Measurements from ENCODE around the gene ATP5ME. TPM values are rescaled to one million over a fixed set of nuclear protein-coding genes. Genes with fewer than 3 reads are reported as not detected.
A peak's percentile ranks its signal among the peaks of the same experiment; 100 is the strongest.

ATP5ME gene
- total RNA-seq, 2 experiments from 2014 or later = 109 to 126 TPM

- CTCF ChIA-PET = no interaction called here
- Mint-ChIP-seq H3K4me3 (peak overlapping the region; percentile 20), H3K36me3 (ENCODE audit: low read depth) (no peaks in the 10 kb centered on the region), H3K27ac (no peak overlapping the region), H3K4me1 (ENCODE audit: low read depth) (no peaks in the 10 kb centered on the region), H3K27me3 (no peaks in the 10 kb centered on the region), H3K9me3 (no peaks in the 10 kb centered on the region)
- no peaks in the 10 kb centered on the region for H3K27me3 ChIP-seq (ENCODE audit: control insufficient read depth in 1 of 2, insufficient read depth in 2 of 2, low read length in 2 of 2)
- intact Hi-C loops (cut with DNase I, micrococcal nuclease) = loop anchor here in 1 of 2 experiments (5.0 to 10.0 kb wide), 3 partner anchors 103 to 1325 kb away; partner anchors contain the start of genes IDUA and NELFA
- H3K36me3 ChIP-seq (ENCODE audit: insufficient read depth, low read length) = no peaks in the 10 kb centered on the region
- POLR2A ChIA-PET = no interaction called here
- TF ChIP-seq CTCF (IDR thresholded peaks at IDR 0.05) = no peak
- ATAC-seq (ENCODE audit: poor library complexity) (no peak), DNase-seq (peak in 1 of 14 experiments; percentile 21)
- H3K4me1 ChIP-seq (ENCODE audit: insufficient read depth, low read length) = peaks cover 40% of the 10 kb centered on the region
- no peak overlapping the region for H3K4me3 ChIP-seq (ENCODE audit: low read length)
- H3K9me3 ChIP-seq (ENCODE audit: control insufficient read depth in 1 of 2, insufficient read depth in 1 of 2, low read length in 2 of 2) = no peaks in the 10 kb centered on the region
- H3K27ac ChIP-seq (ENCODE audit: low read depth in 1 of 2, low read length in 2 of 2) = no peak overlapping the region
These were observed 5.6 kb upstream of the ATP5ME start for GRCh38 chr4:679629-680028.

- POLR2A ChIA-PET = no interaction called here
- no peak overlapping the region for H3K4me3 ChIP-seq (ENCODE audit: low read length)
- H3K27me3 ChIP-seq (ENCODE audit: control insufficient read depth in 1 of 2, insufficient read depth in 2 of 2, low read length in 2 of 2) = no peaks in the 10 kb centered on the region
- no peaks in the 10 kb centered on the region for H3K27me3 Mint-ChIP-seq
- CTCF ChIA-PET = no interaction called here
- no peaks in the 10 kb centered on the region for H3K36me3 ChIP-seq (ENCODE audit: insufficient read depth, low read length)
- H3K9me3 ChIP-seq (ENCODE audit: control insufficient read depth in 1 of 2, insufficient read depth in 1 of 2, low read length in 2 of 2) = no peaks in the 10 kb centered on the region
- H3K36me3 Mint-ChIP-seq (ENCODE audit: low read depth) = peaks cover 2% of the 10 kb centered on the region
- H3K4me1 Mint-ChIP-seq (ENCODE audit: low read depth) = peaks cover 3% of the 10 kb centered on the region
- DNase-seq (peak in 1 of 14 experiments; percentile 30), ATAC-seq (ENCODE audit: poor library complexity) (no peak)
- peaks cover 40% of the 10 kb centered on the region for H3K4me1 ChIP-seq (ENCODE audit: insufficient read depth, low read length)
- no peak overlapping the region for H3K4me3 Mint-ChIP-seq
- no peak overlapping the region for H3K27ac ChIP-seq (ENCODE audit: low read depth in 1 of 2, low read length in 2 of 2)
- no peaks in the 10 kb centered on the region for H3K9me3 Mint-ChIP-seq
- intact Hi-C loops (cut with DNase I, micrococcal nuclease) = loop anchor here in 1 of 2 experiments (5.0 to 10.0 kb wide), 3 partner anchors 103 to 1326 kb away; partner anchors contain the start of genes IDUA and NELFA
- no peak for TF ChIP-seq CTCF (IDR thresholded peaks at IDR 0.05)
- no peak overlapping the region for H3K27ac Mint-ChIP-seq
These were observed 5.0 kb upstream of the ATP5ME start for GRCh38 chr4:679104-679481.

DNA sequence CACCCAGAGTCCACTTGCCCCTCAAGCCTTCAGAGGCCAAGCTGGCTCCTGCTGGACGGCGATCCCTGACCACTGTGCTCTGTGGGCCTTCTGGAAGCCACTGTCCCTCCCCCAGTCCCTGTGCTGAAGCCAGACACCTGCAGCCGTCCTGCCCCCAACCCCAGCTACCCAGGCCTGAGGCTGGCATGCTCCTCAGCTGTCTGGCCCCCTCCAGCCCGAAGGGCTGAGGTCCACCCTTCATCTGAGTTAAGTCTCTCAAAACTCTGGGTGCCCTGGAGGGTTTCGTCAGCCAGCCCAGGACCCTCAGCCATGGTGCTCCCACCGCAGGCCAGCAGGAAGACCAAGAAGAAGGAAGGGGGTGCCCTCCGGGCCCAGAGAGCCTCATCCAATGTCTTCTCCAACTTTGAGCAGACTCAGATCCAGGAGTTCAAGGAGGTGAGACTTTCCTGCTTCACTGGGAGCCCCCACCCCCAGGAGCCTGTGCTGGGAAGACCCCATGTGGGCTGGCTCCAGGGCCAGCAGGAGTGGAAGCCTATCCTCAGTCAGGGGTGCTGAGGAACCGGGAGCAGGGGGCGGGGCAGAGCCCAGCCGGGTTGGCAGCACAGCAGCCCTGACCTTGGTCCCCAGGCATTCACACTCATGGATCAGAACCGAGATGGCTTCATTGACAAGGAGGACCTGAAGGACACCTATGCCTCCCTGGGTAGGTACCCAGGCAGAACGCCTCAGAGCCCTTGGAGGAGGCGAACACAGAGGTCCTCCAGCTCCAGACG lies 4.4 kb upstream of the ATP5ME start:
- Mint-ChIP-seq H3K9me3 (no peaks in the 10 kb centered on the region), H3K4me3 (no peak overlapping the region), H3K27me3 (no peaks in the 10 kb centered on the region), H3K36me3 (ENCODE audit: low read depth) (peaks cover 4% of the 10 kb centered on the region), H3K4me1 (ENCODE audit: low read depth) (peaks cover 4% of the 10 kb centered on the region), H3K27ac (no peak overlapping the region)
- Histone ChIP-seq H3K4me1 (ENCODE audit: insufficient read depth, low read length) (peaks cover 37% of the 10 kb centered on the region), H3K27me3 (ENCODE audit: control insufficient read depth in 1 of 2, insufficient read depth in 2 of 2, low read length in 2 of 2) (no peaks in the 10 kb centered on the region), H3K36me3 (ENCODE audit: insufficient read depth, low read length) (no peaks in the 10 kb centered on the region), H3K9me3 (ENCODE audit: control insufficient read depth in 1 of 2, insufficient read depth in 1 of 2, low read length in 2 of 2) (no peaks in the 10 kb centered on the region), H3K4me3 (ENCODE audit: low read length) (no peak overlapping the region), H3K27ac (ENCODE audit: low read depth in 1 of 2, low read length in 2 of 2) (no peak overlapping the region)
- no peak for ATAC-seq (ENCODE audit: poor library complexity)
- ChIA-PET POLR2A (interaction anchor here (0.6 kb wide), 1 partner anchor 233 kb away, joined by 3 read pairs; no protein-coding TSS in a partner anchor), CTCF (no interaction called here)
- TF ChIP-seq CTCF (IDR thresholded peaks at IDR 0.05) = no peak
- intact Hi-C loops (cut with DNase I, micrococcal nuclease) = loop anchor here in 1 of 2 experiments (5.0 to 10.0 kb wide), 3 partner anchors 104 to 1326 kb away; partner anchors contain the start of genes IDUA and NELFA
- DNase-seq = no peak
